Skeletal muscle tissue (tissue), 4 donors: ENCODE results near the gene UVSSA. TPM values are rescaled to one million over a fixed set of nuclear protein-coding genes. Genes with fewer than 3 reads are reported as not detected.

Source experiments
- H3K27ac ChIP-seq: one replicate; pipeline ENCODE4 v1.7.0; 2013; ENCODE audit warnings: mild to moderate bottlenecking, low read depth, low read length, inconsistent platforms
- H3K27me3 ChIP-seq, 3 donors: one replicate each; pipeline ENCODE4 v1.7.0; 2013; ENCODE audit warnings: low read length in 3 of 3; ENCODE audit not compliant: control insufficient read depth in 3 of 3, insufficient read depth in 3 of 3
- H3K36me3 ChIP-seq, 3 donors: one replicate each; pipeline ENCODE4 v1.7.0; 2013; ENCODE audit warnings: low read length in 3 of 3; ENCODE audit not compliant: control insufficient read depth in 3 of 3, insufficient read depth in 3 of 3
- H3K4me1 ChIP-seq, 3 donors: one replicate each; pipeline ENCODE4 v1.7.0; 2013; ENCODE audit warnings: low read length in 3 of 3, mild to moderate bottlenecking in 3 of 3; ENCODE audit not compliant: control insufficient read depth in 3 of 3, insufficient read depth in 3 of 3
- H3K4me3 ChIP-seq, 3 donors: one replicate each; pipeline ENCODE4 v1.7.0; 2013; ENCODE audit warnings: low read length in 3 of 3
- H3K9ac ChIP-seq, 3 donors: one replicate each; pipeline ENCODE4 v1.7.0; 2013; ENCODE audit warnings: low read length in 3 of 3, mild to moderate bottlenecking in 3 of 3, moderate library complexity in 2 of 3, low read depth in 1 of 3
- H3K9me3 ChIP-seq, 3 donors: one replicate each; pipeline ENCODE4 v1.7.0; 2013; ENCODE audit warnings: low read length in 3 of 3; ENCODE audit not compliant: control insufficient read depth in 3 of 3
- total RNA-seq: library from RNA; depleted of rRNA; stranded (reverse); fragments of >200 nt; gene quantifications from one replicate; pipeline ENCODE4 v1.2.3, GENCODE V29; 2014
- donor health status: Osteomylitis.

UVSSA gene
- total RNA-seq, 1 donor from 2014 or later: 2.6 TPM

DNA sequence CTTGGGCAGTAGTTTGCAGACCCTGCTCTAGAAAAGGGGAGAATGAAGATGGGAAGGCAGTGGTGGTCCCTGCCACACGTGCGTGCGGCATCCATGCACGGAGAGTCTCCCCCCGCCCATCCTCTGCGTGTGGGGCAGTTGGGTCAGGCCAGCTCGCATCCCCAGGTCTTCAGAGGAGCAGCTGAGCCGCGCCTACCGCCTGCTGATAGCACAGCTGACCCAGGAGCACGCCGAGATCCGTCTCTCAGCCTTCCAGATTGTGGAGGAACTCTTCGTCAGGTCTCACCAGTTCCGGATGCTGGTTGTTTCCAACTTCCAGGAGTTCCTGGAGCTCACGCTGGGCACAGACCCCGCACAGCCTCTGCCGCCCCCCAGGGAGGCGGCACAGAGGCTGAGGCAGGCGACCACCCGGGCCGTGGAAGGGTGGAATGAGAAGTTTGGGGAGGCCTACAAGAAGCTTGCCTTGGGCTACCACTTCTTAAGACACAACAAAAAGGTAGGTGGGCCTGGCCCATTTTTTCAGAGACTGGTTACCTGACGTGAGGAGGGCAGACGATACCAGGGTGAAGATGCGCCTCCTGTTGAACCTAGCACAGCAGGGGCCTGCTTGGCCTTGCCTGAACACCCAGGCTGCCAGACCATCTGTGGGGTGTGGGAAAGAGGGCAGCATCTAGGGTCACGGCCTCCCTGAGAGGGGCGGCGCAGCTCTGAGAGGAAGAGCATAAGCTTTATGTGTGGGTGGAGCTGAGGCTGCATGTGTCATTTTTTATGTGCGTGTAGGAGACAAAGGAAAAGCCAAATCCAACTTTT, 2.6 kb downstream of the UVSSA start:
- Histone ChIP-seq H3K4me3 (no peak overlapping the region), H3K9me3 (no peaks in the 10 kb centered on the region), H3K4me1 (peaks cover 18 to 33% (median 21%) of the 10 kb centered on the region in 3 donors), H3K36me3 (peaks cover 12 to 20% (median 19%) of the 10 kb centered on the region in 3 donors), H3K27me3 (no peaks in the 10 kb centered on the region), H3K27ac (no peak overlapping the region), H3K9ac (peak overlapping the region in 1 of 3 donors; percentile 45)

- Histone ChIP-seq H3K4me3 (no peak overlapping the region), H3K27me3 (no peaks in the 10 kb centered on the region), H3K27ac (no peak overlapping the region), H3K9ac (peak overlapping the region in 1 of 3 donors; percentile 45), H3K36me3 (peaks cover 14 to 23% (median 21%) of the 10 kb centered on the region in 3 donors), H3K4me1 (peaks cover 18 to 29% (median 21%) of the 10 kb centered on the region in 3 donors), H3K9me3 (no peaks in the 10 kb centered on the region)
These were observed 3.1 kb downstream of the UVSSA start for GRCh38 chr4:1350169-1350520.

- peaks cover 20 to 28% (median 26%) of the 10 kb centered on the region in 3 donors for H3K36me3 ChIP-seq
- no peaks in the 10 kb centered on the region for H3K27me3 ChIP-seq
- H3K9me3 ChIP-seq: no peaks in the 10 kb centered on the region
- peaks cover 15 to 28% (median 18%) of the 10 kb centered on the region in 3 donors for H3K4me1 ChIP-seq
- H3K27ac ChIP-seq: no peak overlapping the region
- H3K9ac ChIP-seq: peak overlapping the region; percentile 57 to 71 (median 63)
- H3K4me3 ChIP-seq: no peak overlapping the region
These were observed 5.0 kb downstream of the UVSSA start for GRCh38 chr4:1351854-1352566.

- Histone ChIP-seq H3K9ac (no peak overlapping the region), H3K4me1 (peaks cover 15 to 28% (median 17%) of the 10 kb centered on the region in 3 donors), H3K36me3 (peaks cover 20 to 28% (median 26%) of the 10 kb centered on the region in 3 donors), H3K9me3 (no peaks in the 10 kb centered on the region), H3K27me3 (no peaks in the 10 kb centered on the region), H3K4me3 (no peak overlapping the region), H3K27ac (no peak overlapping the region)
These were observed 5.5 kb downstream of the UVSSA start for GRCh38 chr4:1352567-1352900.

DNA sequence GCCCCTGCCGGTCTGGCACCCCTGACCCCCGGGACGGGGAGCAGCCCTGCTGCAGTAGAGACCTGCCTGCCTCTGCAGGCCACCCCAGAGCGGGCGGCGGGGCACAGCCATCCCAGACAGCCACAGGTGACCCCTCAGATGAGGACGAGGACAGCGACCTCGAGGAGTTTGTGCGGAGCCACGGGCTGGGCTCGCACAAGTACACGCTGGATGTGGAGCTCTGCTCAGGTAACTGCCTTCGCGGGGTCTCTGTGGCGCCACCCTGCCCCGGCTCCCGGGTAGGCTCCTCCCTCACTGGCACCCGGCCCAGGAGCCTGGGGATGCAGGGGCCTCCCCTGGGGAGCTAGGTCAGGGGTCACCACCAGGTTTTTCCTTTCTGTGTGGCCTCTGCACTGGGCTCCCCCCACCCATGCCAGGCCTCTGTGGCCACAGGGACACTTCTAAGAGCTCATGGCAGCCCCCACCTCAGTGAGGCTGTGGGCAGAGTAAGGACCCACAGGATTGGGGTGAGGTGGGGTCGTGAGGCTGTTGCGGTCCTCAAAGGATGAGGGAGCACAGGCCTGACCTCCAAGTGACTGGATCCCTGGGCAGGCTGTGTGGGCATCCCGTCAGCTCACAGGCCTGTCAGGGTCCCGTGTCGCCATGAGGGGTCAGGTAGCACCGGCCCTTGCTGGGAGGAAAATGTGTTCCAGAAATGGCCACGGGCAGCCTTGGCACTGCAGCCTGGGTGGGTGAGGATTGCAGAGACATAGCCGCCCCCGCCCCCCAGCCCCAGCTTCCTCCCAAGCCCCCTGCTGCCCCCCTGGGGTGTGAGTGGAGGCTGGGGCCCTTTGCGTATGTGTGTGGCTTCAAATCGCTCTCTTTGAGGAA, 6.4 kb downstream of the UVSSA start:
- Histone ChIP-seq H3K36me3 (peaks cover 20 to 30% (median 26%) of the 10 kb centered on the region in 3 donors), H3K27ac (no peak overlapping the region), H3K27me3 (no peaks in the 10 kb centered on the region), H3K9me3 (no peaks in the 10 kb centered on the region), H3K4me3 (no peak overlapping the region), H3K4me1 (peaks cover 6 to 22% (median 8%) of the 10 kb centered on the region in 3 donors), H3K9ac (no peak overlapping the region)

DNA sequence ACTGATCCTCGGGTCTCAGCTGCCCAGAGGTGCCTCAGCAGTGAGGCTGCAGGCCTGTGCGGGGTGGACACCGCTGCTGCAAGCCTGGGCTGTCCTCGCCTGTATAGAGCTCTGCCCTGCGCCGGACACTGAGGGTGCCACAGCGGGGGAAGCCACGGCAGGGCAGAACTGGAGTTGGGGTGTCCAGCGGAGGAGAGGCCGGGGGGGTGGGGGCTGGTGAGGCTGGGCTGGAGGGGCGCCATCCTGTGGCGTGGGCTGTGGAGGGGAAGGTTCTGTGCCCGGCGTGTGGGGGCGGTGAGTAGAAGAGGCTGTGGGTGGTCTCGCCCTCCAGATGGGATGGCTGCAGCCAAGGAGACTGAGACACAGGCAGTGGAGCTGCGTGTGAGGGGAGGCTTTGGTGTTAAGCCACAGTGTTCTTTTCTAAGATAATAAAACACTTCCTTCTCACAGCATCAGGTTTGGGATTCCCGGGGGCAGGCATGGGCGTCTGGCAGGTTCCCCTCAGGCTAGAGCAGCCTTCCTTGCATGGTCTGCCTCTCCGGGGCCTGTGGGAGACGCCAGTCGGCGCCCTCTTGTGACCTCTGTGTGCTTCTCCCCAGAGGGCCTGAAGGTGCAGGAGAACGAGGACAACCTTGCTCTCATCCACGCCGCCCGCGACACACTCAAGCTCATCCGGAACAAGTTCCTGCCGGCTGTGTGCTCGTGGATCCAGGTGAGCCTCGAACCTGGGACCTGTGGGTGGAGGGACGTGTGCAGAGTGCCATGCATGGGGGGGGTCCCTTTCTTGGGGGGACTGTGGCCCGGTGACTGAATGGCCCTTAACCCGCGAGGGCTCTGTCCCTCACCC, 7.4 kb downstream of the UVSSA start:
- no peak overlapping the region for H3K27ac ChIP-seq
- H3K4me3 ChIP-seq: no peak overlapping the region
- H3K4me1 ChIP-seq: peaks cover 2 to 18% (median 3%) of the 10 kb centered on the region in 3 donors
- H3K36me3 ChIP-seq: peaks cover 19 to 30% (median 29%) of the 10 kb centered on the region in 3 donors
- H3K9ac ChIP-seq: no peak overlapping the region
- H3K27me3 ChIP-seq: no peaks in the 10 kb centered on the region
- no peaks in the 10 kb centered on the region for H3K9me3 ChIP-seq

DNA sequence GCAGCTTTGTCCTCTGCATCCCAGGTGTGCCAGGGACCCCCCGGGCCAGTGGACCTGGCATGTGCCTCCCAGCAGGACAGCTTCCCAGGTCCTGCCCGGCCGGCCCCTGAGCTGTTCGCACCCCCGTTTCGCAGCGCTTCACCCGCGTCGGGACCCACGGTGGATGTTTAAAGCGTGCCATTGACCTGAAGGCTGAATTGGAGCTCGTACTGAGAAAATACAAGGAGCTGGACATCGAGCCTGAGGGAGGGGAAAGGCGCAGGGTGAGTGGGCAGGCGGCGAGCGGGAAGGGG, 7.9 kb downstream of the UVSSA start:
- Histone ChIP-seq H3K27me3 (no peaks in the 10 kb centered on the region), H3K9me3 (no peaks in the 10 kb centered on the region), H3K36me3 (peaks cover 13 to 29% (median 24%) of the 10 kb centered on the region in 3 donors), H3K27ac (no peak overlapping the region), H3K9ac (no peak overlapping the region), H3K4me1 (peaks cover 0 to 18% (median 3%) of the 10 kb centered on the region in 3 donors), H3K4me3 (no peak overlapping the region)

DNA sequence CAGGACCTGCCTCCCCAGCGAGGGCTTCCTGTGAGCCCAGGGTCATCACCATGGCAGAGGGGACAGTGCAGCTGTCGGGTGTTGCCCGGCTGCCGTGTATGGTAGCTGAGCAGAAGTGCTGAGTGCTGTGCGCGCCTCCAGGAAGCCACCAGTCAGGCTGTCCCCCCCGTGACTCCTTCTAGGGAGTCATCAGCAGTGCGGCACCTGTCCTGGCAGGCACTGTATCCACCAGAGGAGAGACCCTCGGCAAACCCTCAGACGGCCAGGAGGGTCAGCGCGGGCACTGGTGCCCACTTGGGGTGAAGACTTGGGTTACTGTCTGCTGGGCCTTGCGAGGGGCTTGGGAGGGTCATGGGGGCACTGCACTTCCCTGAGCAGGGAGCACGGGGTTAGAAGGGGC, 8.4 kb downstream of the UVSSA start:
- Histone ChIP-seq H3K9me3 (no peaks in the 10 kb centered on the region), H3K4me1 (peaks cover 0 to 18% (median 3%) of the 10 kb centered on the region in 3 donors), H3K36me3 (peaks cover 11 to 26% (median 21%) of the 10 kb centered on the region in 3 donors), H3K9ac (no peak overlapping the region), H3K27ac (no peak overlapping the region), H3K27me3 (no peaks in the 10 kb centered on the region), H3K4me3 (no peak overlapping the region)
